H4 (cell line): Measurements from ENCODE around the gene IFNGR2. TPM values are rescaled to one million over a fixed set of nuclear protein-coding genes. Genes with fewer than 3 reads are reported as not detected.

ENCODE experiments used
- DNase-seq: peaks from one replicate; pipeline ENCODE4 v3.0.0-alpha.2; 2015; ENCODE audit warnings: low spot score
- total RNA-seq: library from RNA; depleted of rRNA; stranded (reverse); fragments of >200 nt; shearing (Covaris generic); gene quantifications from 2 replicates; pipeline ENCODE4 v1.2.3, GENCODE V29; 2014; rRNA removed

The IFNGR2 gene
- total RNA-seq, 1 experiment from 2014 or later: 103 TPM

- DNase-seq: no peak
Observed at GRCh38 chr21:33481314-33481943, 78.2 kb downstream of the IFNGR2 start.

Other genes starting within 250 kb of the IFNGR2 start
- gene IFNAR2, start 173.5 kb upstream of the IFNGR2 start, total RNA-seq: 7.9 and 11.5 TPM in 2 replicates
- gene IL10RB, start 137.0 kb upstream of the IFNGR2 start, total RNA-seq: 107 and 111 TPM in 2 replicates
- gene IFNAR1, start 78.4 kb upstream of the IFNGR2 start, total RNA-seq: 7.7 and 12.1 TPM in 2 replicates
- gene TMEM50B, start 76.6 kb downstream of the IFNGR2 start, total RNA-seq: 28.3 and 29.6 TPM in 2 replicates
- 1.2 and 3.1 TPM in 2 replicates for gene DNAJC28, start 88.3 kb downstream of the IFNGR2 start, total RNA-seq
- 96.9 and 163 TPM in 2 replicates for gene GART, start 138.7 kb downstream of the IFNGR2 start, total RNA-seq
- gene SON, start 139.6 kb downstream of the IFNGR2 start, total RNA-seq: 222 and 434 TPM in 2 replicates
- 76.5 and 87.3 TPM in 2 replicates for gene DONSON, start 185.3 kb downstream of the IFNGR2 start, total RNA-seq
- gene CRYZL1, start 238.3 kb downstream of the IFNGR2 start, total RNA-seq: 13.6 and 15.8 TPM in 2 replicates
- gene ITSN1, start 239.1 kb downstream of the IFNGR2 start, total RNA-seq: 19.7 and 27.4 TPM in 2 replicates